HCT116 (cell line): Measurements from ENCODE around the gene CREBRF. TPM values are rescaled to one million over a fixed set of nuclear protein-coding genes. Genes with fewer than 3 reads are reported as not detected.

ENCODE experiments used
- ATAC-seq: fragments of 200-7000 bp; cut with Tn5 transposase; 2 replicates; pipeline ENCODE4 v1.9.1; 2020; ENCODE audit warnings: mild to moderate bottlenecking, moderate library complexity
- BruUV-seq: library from RNA; stranded (reverse); fragments of 400-500 nt; replicated peaks from 2 replicates; lab custom pipeline; 2021; lab: Mats Ljungman, UMichigan
- CTCF ChIA-PET: fragments of 300-600 bp; sonication (Branson Sonifier 250); formaldehyde crosslinking; loops from one replicate; lab custom pipeline; 2021; ENCODE audit warnings: antibody characterized with exemption; lab: Charles Lee
- POLR2A ChIA-PET: fragments of 300-600, 350-600 bp; sonication (Branson Sonifier 250); formaldehyde crosslinking; loops from one replicate; lab custom pipeline; 2021; ENCODE audit warnings: antibody characterized with exemption; lab: Charles Lee
- RAD21 ChIA-PET, 2 experiments: fragments of 300-600 bp; sonication (Branson Sonifier 250); formaldehyde crosslinking; loops; one replicate each; lab custom pipeline; 2023; ENCODE audit warnings: low total read pairs in 2 of 2; ENCODE audit not compliant: uncharacterized antibody in 2 of 2, unreplicated experiment in 2 of 2, low non-redundant PET in 1 of 2; lab: Charles Lee
- DNase-seq: peaks from one replicate; pipeline ENCODE4 v3.0.0-alpha.2; 2010; ENCODE audit warnings: low read depth, low spot score
- H2AFZ ChIP-seq: fragments of 200-600 bp; shearing (Covaris generic), sonication (generic); 2 replicates; pipeline ENCODE4 v1.6.1; 2017; ENCODE audit warnings: low read depth, mixed run types, mixed read lengths, antibody characterized with exemption, low read length; ENCODE audit not compliant: poor library complexity, severe bottlenecking
- H3K27ac ChIP-seq: 2 replicates; pipeline ENCODE4 v1.5.1; 2012; ENCODE audit warnings: low read depth, low read length
- H3K27me3 ChIP-seq: fragments of 200-600 bp; sonication (generic); 2 replicates; pipeline ENCODE4 v1.6.1; 2016; ENCODE audit warnings: mixed run types, low read length, mixed read lengths; ENCODE audit not compliant: insufficient read depth
- H3K36me3 ChIP-seq, 2 experiments: fragments of 200-500 bp in 1 of 2; fragments of 200-600 bp in 1 of 2; sonication (Bioruptor generic) in 1 of 2; sonication (generic) in 1 of 2; 2 replicates each; pipeline versions ENCODE4 v1.5.1 to v1.6.1; 2014 to 2016; ENCODE audit warnings: low read length in 2 of 2, inconsistent platforms in 1 of 2, mixed read lengths in 1 of 2, mixed run types in 1 of 2; ENCODE audit not compliant: insufficient read depth in 2 of 2, control insufficient read depth in 1 of 2
- H3K4me1 ChIP-seq, 2 experiments: fragments of 200-600 bp in 1 of 2; sonication (generic) in 1 of 2; 2 replicates each; pipeline versions ENCODE4 v1.5.1 to v1.6.1; 2012 to 2017; ENCODE audit warnings: low read length in 2 of 2, inconsistent platforms in 1 of 2, mild to moderate bottlenecking in 1 of 2, mixed read lengths in 1 of 2, mixed run types in 1 of 2, moderate library complexity in 1 of 2; ENCODE audit not compliant: insufficient read depth in 2 of 2, control insufficient read depth in 1 of 2
- H3K4me2 ChIP-seq: fragments of 200-600 bp; sonication (generic); 2 replicates; pipeline ENCODE4 v1.6.1; 2017; ENCODE audit warnings: mixed run types, low read length, mixed read lengths
- H3K4me3 ChIP-seq, 2 experiments: fragments of 200-600 bp in 1 of 2; sonication (generic) in 1 of 2; replicated peaks in 1 of 2; 2 replicates each; pipeline ENCODE4 v1.5.1; 2011 to 2016; ENCODE audit warnings: low read length in 2 of 2, control low read depth in 1 of 2, low read depth in 1 of 2, mild to moderate bottlenecking in 1 of 2, mixed read lengths in 1 of 2, mixed run types in 1 of 2
- H3K79me2 ChIP-seq: fragments of 200-600 bp; sonication (generic); 2 replicates; pipeline ENCODE4 v1.6.1; 2017; ENCODE audit warnings: mild to moderate bottlenecking, mixed run types, low read length, moderate library complexity, mixed read lengths; ENCODE audit not compliant: insufficient read depth
- H3K9ac ChIP-seq: fragments of 200-600 bp; sonication (generic); 2 replicates; pipeline ENCODE4 v1.6.1; 2016; ENCODE audit warnings: low read length, mixed read lengths
- H3K9me2 ChIP-seq: fragments of 200-600 bp; sonication (generic), shearing (Covaris generic); 2 replicates; pipeline ENCODE4 v1.6.1; 2017; ENCODE audit warnings: mixed run types, mild to moderate bottlenecking, moderate library complexity; ENCODE audit not compliant: insufficient read depth
- H3K9me3 ChIP-seq, 2 experiments: fragments of 200-500 bp in 1 of 2; fragments of 200-600 bp in 1 of 2; sonication (Bioruptor generic) in 1 of 2; sonication (generic) in 1 of 2; 2 replicates each; pipeline ENCODE4 v1.6.1; 2014 to 2017; ENCODE audit warnings: low read length in 2 of 2, mixed read lengths in 2 of 2, inconsistent platforms in 1 of 2, low read depth in 1 of 2, mild to moderate bottlenecking in 1 of 2, mixed run types in 1 of 2, moderate library complexity in 1 of 2; ENCODE audit not compliant: control insufficient read depth in 1 of 2, insufficient read depth in 1 of 2
- H4K20me1 ChIP-seq: fragments of 200-600 bp; sonication (generic), shearing (Covaris generic); 2 replicates; pipeline ENCODE4 v1.6.1; 2017; ENCODE audit warnings: mixed run types, mild to moderate bottlenecking, moderate library complexity; ENCODE audit not compliant: insufficient read depth
- ATF3 ChIP-seq: IDR thresholded peaks from 2 replicates; pipeline ENCODE4 v1.6.1; 2012
- CBX3 ChIP-seq: IDR thresholded peaks from 2 replicates; pipeline ENCODE4 v1.6.1; 2012; ENCODE audit warnings: low read depth
- CEBPB ChIP-seq: IDR thresholded peaks from 2 replicates; pipeline ENCODE4 v1.6.1; 2012; ENCODE audit warnings: low read depth
- CTCF ChIP-seq, 3 experiments: fragments of 200-600 bp in 1 of 3; sonication (generic) in 1 of 3; IDR thresholded peaks in 2 of 3; conservative IDR thresholded peaks in 1 of 3; 2 replicates each; pipeline ENCODE4 v1.5.1; 2012 to 2017; ENCODE audit warnings: low read depth in 2 of 3, low read length in 2 of 3, antibody characterized with exemption in 1 of 3, borderline replicate concordance in 1 of 3, control low read depth in 1 of 3, mild to moderate bottlenecking in 1 of 3, mixed read lengths in 1 of 3, mixed run types in 1 of 3, moderate library complexity in 1 of 3; ENCODE audit not compliant: insufficient read depth in 1 of 3
- ELF1 ChIP-seq: IDR thresholded peaks from 2 replicates; pipeline ENCODE4 v1.6.1; 2012; ENCODE audit warnings: low read depth, borderline replicate concordance
- EZH2 ChIP-seq: fragments of 200-600 bp; sonication (generic); IDR thresholded peaks from 2 replicates; pipeline ENCODE4 v1.6.1; 2017; ENCODE audit warnings: antibody characterized with exemption, mixed run types
- EZH2phosphoT487 ChIP-seq: fragments of 200-600 bp; IDR thresholded peaks from 2 replicates; pipeline ENCODE4 v1.6.1; 2018; ENCODE audit warnings: antibody characterized with exemption, borderline replicate concordance
- FOSL1 ChIP-seq: IDR thresholded peaks from 2 replicates; pipeline ENCODE4 v1.6.1; 2012; ENCODE audit warnings: low read depth
- JUND ChIP-seq: IDR thresholded peaks from 2 replicates; pipeline ENCODE4 v1.6.1; 2012
- MAX ChIP-seq: IDR thresholded peaks from 2 replicates; pipeline ENCODE4 v1.6.1; 2012
- POLR2A ChIP-seq: IDR thresholded peaks from 2 replicates; pipeline ENCODE4 v1.7.0; 2011; ENCODE audit warnings: borderline replicate concordance; ENCODE audit not compliant: insufficient read depth, insufficient read length; ENCODE audit errors: extremely low read depth
- POLR2AphosphoS5 ChIP-seq: IDR thresholded peaks from 2 replicates; pipeline ENCODE4 v1.6.1; 2011; ENCODE audit warnings: mild to moderate bottlenecking, low read depth, low read length, moderate library complexity
- SIN3A ChIP-seq: IDR thresholded peaks from 2 replicates; pipeline ENCODE4 v1.6.1; 2012; ENCODE audit warnings: low read depth
- SP1 ChIP-seq: IDR thresholded peaks from 2 replicates; pipeline ENCODE4 v1.6.1; 2012; ENCODE audit warnings: low read depth
- SRF ChIP-seq: IDR thresholded peaks from 2 replicates; pipeline ENCODE4 v1.6.1; 2012; ENCODE audit warnings: low read depth
- YY1 ChIP-seq: IDR thresholded peaks from 2 replicates; pipeline ENCODE4 v1.6.1; 2011; ENCODE audit warnings: low read length, low read depth, moderate library complexity, mild to moderate bottlenecking; ENCODE audit not compliant: insufficient replicate concordance; ENCODE audit errors: extremely low read depth
- ZBTB33 ChIP-seq: IDR thresholded peaks from 2 replicates; pipeline ENCODE4 v1.6.1; 2011; ENCODE audit warnings: mild to moderate bottlenecking, low read length, moderate library complexity; ENCODE audit not compliant: insufficient replicate concordance; ENCODE audit errors: extremely low read depth
- ZNF274 ChIP-seq: fragments of 200-500 bp; sonication (Bioruptor generic); IDR thresholded peaks from 2 replicates; pipeline ENCODE4 v1.6.1; 2014; ENCODE audit warnings: mild to moderate bottlenecking, low read depth, low read length, inconsistent platforms
- intact Hi-C: fragments of 100-400 bp; cut with micrococcal nuclease; formaldehyde crosslinking; loops from 2 replicates; pipeline ENCODE4 v1.10.0; 2022
- total RNA-seq: library from RNA; stranded (reverse); gene quantifications from one replicate; pipeline ENCODE4 v1.2.1, GENCODE V29; 2021; ENCODE audit not compliant: unreplicated experiment

The CREBRF gene
- total RNA-seq, 1 experiment from 2014 or later, result 7.7 TPM

GRCh38 chr5:173140769-173141168 is 84.6 kb downstream of the CREBRF start:
- Histone ChIP-seq H3K9me3 (no peaks in the 10 kb centered on the region), H3K27ac (no peak overlapping the region), H3K4me3 (no peak overlapping the region), H3K4me1 (peaks cover 0 to 9% of the 10 kb centered on the region in 2 experiments; a peak in 2 of 4 replicates), H3K4me2 (no peak overlapping the region), H3K79me2 (peaks cover 4% of the 10 kb centered on the region), H4K20me1 (no peaks in the 10 kb centered on the region), H3K9me2 (no peaks in the 10 kb centered on the region), H3K9ac (no peak overlapping the region), H3K36me3 (no peaks in the 10 kb centered on the region), H3K27me3 (no peaks in the 10 kb centered on the region), H2AFZ (no peak overlapping the region)
- CTCF ChIA-PET, result no interaction called here
- TF ChIP-seq ZNF274 (no peak), SIN3A (no peak), POLR2AphosphoS5 (no peak), EZH2phosphoT487 (no peak), SRF (no peak), SP1 (no peak), CTCF (IDR thresholded peaks at IDR 0.05 in 2 of 3, conservative IDR thresholded peaks at IDR 0.05 in 1 of 3; ENCODE audit: borderline replicate concordance in 1 of 3, insufficient read depth in 1 of 3, low read depth in 2 of 3, low read length in 2 of 3) (no peak), ATF3 (no peak), CEBPB (no peak), MAX (no peak), JUND (no peak), EZH2 (no peak), CBX3 (no peak), POLR2A (no peak), YY1 (no peak), ELF1 (no peak), ZBTB33 (no peak), FOSL1 (no peak)
- DNase-seq, result no peak
- RAD21 ChIA-PET, result no interaction called here
- POLR2A ChIA-PET, result no interaction called here
- BruUV-seq, result no TSS peak
- intact Hi-C loops, result no loop called here
- ATAC-seq, result no peak
